CD14-positive monocyte (primary cell): ENCODE measurements around the gene DPF3. TPM values are rescaled to one million over a fixed set of nuclear protein-coding genes. Genes with fewer than 3 reads are reported as not detected.

Source experiments
- DNase-seq, 3 donors: peaks; one replicate each; pipeline ENCODE4 v3.0.0-alpha.2; 2011 to 2022
- H2AFZ ChIP-seq: 2 replicates; pipeline ENCODE4 v1.6.0; 2012; ENCODE audit warnings: mild to moderate bottlenecking, low read depth, low read length, inconsistent platforms; ENCODE audit not compliant: insufficient read depth, poor library complexity, severe bottlenecking
- H3K27ac ChIP-seq, 2 donors: 1 replicate in 1 of 2; 2 replicates in 1 of 2; pipeline ENCODE4 v1.5.1; 2012 to 2013; ENCODE audit warnings: low read length in 2 of 2, control low read depth in 1 of 2, inconsistent platforms in 1 of 2, low read depth in 1 of 2, mild to moderate bottlenecking in 1 of 2
- H3K27me3 ChIP-seq, 2 donors: one replicate each; pipeline versions ENCODE4 v1.6.0 to v1.6.1; 2011 to 2013; ENCODE audit warnings: low read length in 2 of 2; ENCODE audit not compliant: control insufficient read depth in 2 of 2, insufficient read depth in 2 of 2
- H3K36me3 ChIP-seq, 2 donors: replicated peaks in 1 of 2; 1 replicate in 1 of 2; 2 replicates in 1 of 2; pipeline versions ENCODE4 v1.5.1 to v1.6.1; 2012 to 2013; ENCODE audit warnings: low read length in 2 of 2, control low read depth in 1 of 2, inconsistent platforms in 1 of 2, mild to moderate bottlenecking in 1 of 2; ENCODE audit not compliant: insufficient read depth in 2 of 2, control insufficient read depth in 1 of 2
- H3K4me1 ChIP-seq, 2 donors: 1 replicate in 1 of 2; 2 replicates in 1 of 2; pipeline versions ENCODE4 v1.5.1 to v1.6.1; 2012 to 2013; ENCODE audit warnings: low read length in 2 of 2, control low read depth in 1 of 2, inconsistent platforms in 1 of 2, mild to moderate bottlenecking in 1 of 2, moderate library complexity in 1 of 2; ENCODE audit not compliant: insufficient read depth in 2 of 2, control insufficient read depth in 1 of 2
- H3K4me2 ChIP-seq: replicated peaks from 2 replicates; pipeline ENCODE3; 2012; ENCODE audit warnings: low read length, moderate library complexity, mild to moderate bottlenecking; ENCODE audit not compliant: poor library complexity, severe bottlenecking; ENCODE audit errors: extremely low read depth
- H3K4me3 ChIP-seq, 3 experiments: fragments of 200-600 bp in 1 of 3; sonication (generic) in 1 of 3; replicated peaks in 1 of 3; 1 replicate in 2 of 3; 2 replicates in 1 of 3; pipeline ENCODE4 v1.5.1; 2011 to 2013; ENCODE audit warnings: low read length in 3 of 3, mild to moderate bottlenecking in 3 of 3, control low read depth in 2 of 3, low read depth in 2 of 3, inconsistent platforms in 1 of 3, moderate library complexity in 1 of 3
- H3K79me2 ChIP-seq: 2 replicates; pipeline ENCODE4 v1.6.0; 2012; ENCODE audit warnings: mild to moderate bottlenecking, control low read depth, inconsistent platforms, low read length, moderate library complexity; ENCODE audit not compliant: insufficient read depth
- H3K9ac ChIP-seq: 2 replicates; pipeline ENCODE4 v1.6.0; 2017; ENCODE audit warnings: low read length, mild to moderate bottlenecking; ENCODE audit not compliant: insufficient read depth, poor library complexity, severe bottlenecking
- H3K9me3 ChIP-seq, 2 donors: replicated peaks in 1 of 2; 1 replicate in 1 of 2; 2 replicates in 1 of 2; pipeline versions ENCODE4 v1.5.1 to v1.6.1; 2012 to 2013; ENCODE audit warnings: low read length in 2 of 2, control low read depth in 1 of 2; ENCODE audit not compliant: control insufficient read depth in 1 of 2, insufficient read depth in 1 of 2
- H4K20me1 ChIP-seq: 2 replicates; pipeline ENCODE4 v1.6.0; 2012; ENCODE audit warnings: mild to moderate bottlenecking, low read length, control low read depth, moderate library complexity; ENCODE audit not compliant: insufficient read depth
- H3K27ac Mint-ChIP-seq, 7 donors: one replicate each; pipeline ENCODE4 v1.8.0; 2020; ENCODE audit warnings: mild to moderate bottlenecking in 7 of 7, mixed read lengths in 7 of 7, moderate library complexity in 6 of 7, inconsistent platforms in 2 of 7
- H3K27me3 Mint-ChIP-seq, 3 donors: one replicate each; pipeline ENCODE4 v1.8.0; 2021 to 2022; ENCODE audit warnings: low read depth in 3 of 3, mild to moderate bottlenecking in 3 of 3, mixed read lengths in 3 of 3, moderate library complexity in 3 of 3, inconsistent platforms in 1 of 3
- H3K36me3 Mint-ChIP-seq, 2 donors: one replicate each; pipeline ENCODE4 v1.8.0; 2020; ENCODE audit warnings: mixed read lengths in 2 of 2, inconsistent platforms in 1 of 2, mild to moderate bottlenecking in 1 of 2
- H3K4me1 Mint-ChIP-seq: one replicate; pipeline ENCODE4 v1.8.0; 2020; ENCODE audit warnings: mild to moderate bottlenecking, mixed read lengths
- H3K4me3 Mint-ChIP-seq, 2 donors: one replicate each; pipeline ENCODE4 v1.8.0; 2020; ENCODE audit warnings: mild to moderate bottlenecking in 2 of 2, mixed read lengths in 2 of 2, moderate library complexity in 1 of 2
- H3K9me3 Mint-ChIP-seq, 7 donors: one replicate each; pipeline ENCODE4 v1.8.0; 2020 to 2022; ENCODE audit warnings: mixed read lengths in 7 of 7, mild to moderate bottlenecking in 6 of 7, moderate library complexity in 6 of 7, inconsistent platforms in 2 of 7
- WGBS: methylation state at CpG from one replicate; pipeline ENCODE4 v1.1.5; 2013; ENCODE audit warnings: missing lambda C conversion rate; ENCODE audit not compliant: insufficient coverage; 5-methylcytosine and 5-hydroxymethylcytosine counted together
- intact Hi-C, 2 donors: fragments of 100-400 bp; cut with micrococcal nuclease; formaldehyde crosslinking; loops; one replicate each; pipeline versions ENCODE4 v1.15.0 to v1.15.1; 2023
- polyA plus RNA-seq, 3 donors: library from polyadenylated mRNA; depleted of rRNA in 1 of 3; unstranded in 2 of 3; stranded (reverse) in 1 of 3; fragments of 300-500 nt in 2 of 3; fragments of >200 nt in 1 of 3; fragmentation: Illumina TruSeq in 2 of 3; gene quantifications; 1 replicate in 2 of 3; 2 replicates in 1 of 3; pipeline ENCODE4 v1.2.3, GENCODE V29; 2012 to 2021
- TF ChIP-seq, protein P1 (sequence below): fragments of 200-600 bp; IDR thresholded peaks from one replicate; pipeline ENCODE4 v1.8.0; 2022; ENCODE audit warnings: antibody characterized with exemption, mild to moderate bottlenecking

DPF3 gene
- polyA plus RNA-seq, 3 donors, result 0.33 to 0.39 TPM; not detected in 1

- Mint-ChIP-seq H3K27ac (no peak overlapping the region), H3K27me3 (peaks cover 13 to 35% (median 21%) of the 10 kb centered on the region in 3 donors), H3K4me1 (no peaks in the 10 kb centered on the region), H3K36me3 (no peaks in the 10 kb centered on the region), H3K4me3 (no peak overlapping the region), H3K9me3 (peaks cover 0 to 4% (median 0%) of the 10 kb centered on the region in 7 donors)
- no peak for DNase-seq
- Histone ChIP-seq H4K20me1 (no peaks in the 10 kb centered on the region), H3K36me3 (no peaks in the 10 kb centered on the region), H3K9me3 (no peaks in the 10 kb centered on the region), H3K4me2 (no peak overlapping the region), H3K4me3 (no peak overlapping the region), H3K4me1 (no peaks in the 10 kb centered on the region), H2AFZ (no peak overlapping the region), H3K27ac (no peak overlapping the region), H3K9ac (no peak overlapping the region), H3K79me2 (no peaks in the 10 kb centered on the region), H3K27me3 (peaks cover 8 to 10% of the 10 kb centered on the region in 2 donors)
- TF ChIP-seq, protein P1, sequence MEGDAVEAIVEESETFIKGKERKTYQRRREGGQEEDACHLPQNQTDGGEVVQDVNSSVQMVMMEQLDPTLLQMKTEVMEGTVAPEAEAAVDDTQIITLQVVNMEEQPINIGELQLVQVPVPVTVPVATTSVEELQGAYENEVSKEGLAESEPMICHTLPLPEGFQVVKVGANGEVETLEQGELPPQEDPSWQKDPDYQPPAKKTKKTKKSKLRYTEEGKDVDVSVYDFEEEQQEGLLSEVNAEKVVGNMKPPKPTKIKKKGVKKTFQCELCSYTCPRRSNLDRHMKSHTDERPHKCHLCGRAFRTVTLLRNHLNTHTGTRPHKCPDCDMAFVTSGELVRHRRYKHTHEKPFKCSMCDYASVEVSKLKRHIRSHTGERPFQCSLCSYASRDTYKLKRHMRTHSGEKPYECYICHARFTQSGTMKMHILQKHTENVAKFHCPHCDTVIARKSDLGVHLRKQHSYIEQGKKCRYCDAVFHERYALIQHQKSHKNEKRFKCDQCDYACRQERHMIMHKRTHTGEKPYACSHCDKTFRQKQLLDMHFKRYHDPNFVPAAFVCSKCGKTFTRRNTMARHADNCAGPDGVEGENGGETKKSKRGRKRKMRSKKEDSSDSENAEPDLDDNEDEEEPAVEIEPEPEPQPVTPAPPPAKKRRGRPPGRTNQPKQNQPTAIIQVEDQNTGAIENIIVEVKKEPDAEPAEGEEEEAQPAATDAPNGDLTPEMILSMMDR, result no peak
- 28% methylated on average over 3 of the region's 5 CpGs for WGBS
- intact Hi-C loops, result no loop called here
Observed at GRCh38 chr14:72577521-72577920, 316.4 kb downstream of the DPF3 start.

DNA sequence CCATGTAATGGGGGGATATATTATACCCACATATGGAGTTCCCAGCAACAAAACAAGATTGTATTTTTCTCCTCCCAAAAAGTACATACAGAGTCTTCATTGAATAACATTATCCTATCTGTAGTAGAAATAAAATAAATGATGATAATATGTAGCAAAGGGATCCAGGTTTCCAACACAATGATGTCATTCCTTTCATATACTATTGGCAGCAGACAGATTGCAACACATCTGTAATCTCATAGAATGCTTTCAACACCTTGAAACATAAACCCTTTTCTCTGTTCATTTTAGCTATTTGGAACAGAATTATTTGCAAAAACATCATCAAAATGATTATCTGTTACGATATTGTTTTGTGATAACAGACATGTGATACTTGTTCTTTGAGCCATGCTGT lies 317.6 kb downstream of the DPF3 start:
- no peak for DNase-seq
- no peaks in the 10 kb centered on the region for H3K9me3 Mint-ChIP-seq
- Histone ChIP-seq H3K4me3 (no peak overlapping the region), H3K36me3 (no peaks in the 10 kb centered on the region), H3K4me2 (no peak overlapping the region), H3K9me3 (no peaks in the 10 kb centered on the region), H3K4me1 (no peaks in the 10 kb centered on the region), H3K9ac (no peak overlapping the region), H4K20me1 (no peaks in the 10 kb centered on the region), H2AFZ (no peak overlapping the region), H3K27me3 (peaks cover 7 to 12% of the 10 kb centered on the region in 2 donors), H3K27ac (no peak overlapping the region), H3K79me2 (no peaks in the 10 kb centered on the region)
- no peak overlapping the region for H3K27ac Mint-ChIP-seq
- H3K4me3 Mint-ChIP-seq, result no peak overlapping the region
- H3K27me3 Mint-ChIP-seq, result peaks cover 13 to 35% (median 27%) of the 10 kb centered on the region in 3 donors
- no peaks in the 10 kb centered on the region for H3K36me3 Mint-ChIP-seq
- no peaks in the 10 kb centered on the region for H3K4me1 Mint-ChIP-seq
- intact Hi-C loops, result no loop called here
- WGBS, result 71% methylated on average over 1 of the region's 1 CpG
- TF ChIP-seq, protein P1, result no peak
